Osteocyte (in vitro differentiated cells): ENCODE results near the gene MAP3K2. TPM values are rescaled to one million over a fixed set of nuclear protein-coding genes. Genes with fewer than 3 reads are reported as not detected.

Experiments
- DNase-seq: peaks from one replicate; pipeline ENCODE4 v3.0.0; 2021; ENCODE audit warnings: mixed read lengths; ENCODE audit not compliant: unreplicated experiment; ENCODE audit errors: extremely low spot score
- H3K27ac Mint-ChIP-seq: one replicate; pipeline ENCODE4 v1.8.0; 2021; ENCODE audit warnings: mild to moderate bottlenecking, mixed read lengths; ENCODE audit not compliant: unreplicated experiment
- H3K27me3 Mint-ChIP-seq: one replicate; pipeline ENCODE4 v1.8.0; 2021; ENCODE audit warnings: mixed read lengths; ENCODE audit not compliant: unreplicated experiment
- H3K36me3 Mint-ChIP-seq: one replicate; pipeline ENCODE4 v1.8.0; 2021; ENCODE audit warnings: mixed read lengths; ENCODE audit not compliant: unreplicated experiment
- H3K4me1 Mint-ChIP-seq: one replicate; pipeline ENCODE4 v1.8.0; 2021; ENCODE audit warnings: mixed read lengths; ENCODE audit not compliant: unreplicated experiment
- H3K4me3 Mint-ChIP-seq: one replicate; pipeline ENCODE4 v1.8.0; 2021; ENCODE audit warnings: mild to moderate bottlenecking, moderate library complexity, mixed read lengths; ENCODE audit not compliant: unreplicated experiment
- H3K9me3 Mint-ChIP-seq: one replicate; pipeline ENCODE4 v1.8.0; 2021; ENCODE audit warnings: mixed read lengths; ENCODE audit not compliant: unreplicated experiment
- total RNA-seq: library from RNA; stranded (reverse); gene quantifications from 2 replicates; pipeline ENCODE4 v1.2.1, GENCODE V29; 2021
- TF ChIP-seq, protein P1 (sequence below): fragments of 200-600 bp; sonication (generic); IDR thresholded peaks from 2 replicates; pipeline ENCODE4 v1.5.0; 2021; ENCODE audit warnings: antibody characterized with exemption, mild to moderate bottlenecking, moderate library complexity

Gene MAP3K2
- total RNA-seq, 1 donor from 2014 or later = 60.9 TPM

DNA sequence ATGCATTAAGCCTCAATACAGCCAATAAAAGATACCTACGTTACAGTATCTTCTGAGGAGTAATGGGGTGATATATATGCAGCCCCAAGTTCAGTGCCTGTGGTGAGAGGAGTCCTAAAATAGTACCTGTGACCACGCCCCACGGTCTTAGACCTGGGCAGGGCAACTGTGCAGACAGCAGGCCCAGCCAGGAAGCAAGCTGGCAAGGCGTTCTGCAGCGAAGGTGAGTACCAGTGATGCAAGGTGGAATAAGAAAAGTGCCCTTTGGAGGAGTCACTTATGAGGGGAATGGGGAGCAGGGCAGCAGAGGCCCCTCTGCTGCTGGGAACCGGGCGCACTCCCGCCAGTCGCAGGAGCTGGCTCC is 12.7 kb upstream of the MAP3K2 start:
- Mint-ChIP-seq H3K36me3 (no peaks in the 10 kb centered on the region), H3K4me3 (no peak overlapping the region), H3K9me3 (no peaks in the 10 kb centered on the region), H3K27ac (peak overlapping the region; percentile 47), H3K4me1 (peaks cover 77% of the 10 kb centered on the region), H3K27me3 (no peaks in the 10 kb centered on the region)
- DNase-seq = peak; percentile 60
- TF ChIP-seq, protein P1, sequence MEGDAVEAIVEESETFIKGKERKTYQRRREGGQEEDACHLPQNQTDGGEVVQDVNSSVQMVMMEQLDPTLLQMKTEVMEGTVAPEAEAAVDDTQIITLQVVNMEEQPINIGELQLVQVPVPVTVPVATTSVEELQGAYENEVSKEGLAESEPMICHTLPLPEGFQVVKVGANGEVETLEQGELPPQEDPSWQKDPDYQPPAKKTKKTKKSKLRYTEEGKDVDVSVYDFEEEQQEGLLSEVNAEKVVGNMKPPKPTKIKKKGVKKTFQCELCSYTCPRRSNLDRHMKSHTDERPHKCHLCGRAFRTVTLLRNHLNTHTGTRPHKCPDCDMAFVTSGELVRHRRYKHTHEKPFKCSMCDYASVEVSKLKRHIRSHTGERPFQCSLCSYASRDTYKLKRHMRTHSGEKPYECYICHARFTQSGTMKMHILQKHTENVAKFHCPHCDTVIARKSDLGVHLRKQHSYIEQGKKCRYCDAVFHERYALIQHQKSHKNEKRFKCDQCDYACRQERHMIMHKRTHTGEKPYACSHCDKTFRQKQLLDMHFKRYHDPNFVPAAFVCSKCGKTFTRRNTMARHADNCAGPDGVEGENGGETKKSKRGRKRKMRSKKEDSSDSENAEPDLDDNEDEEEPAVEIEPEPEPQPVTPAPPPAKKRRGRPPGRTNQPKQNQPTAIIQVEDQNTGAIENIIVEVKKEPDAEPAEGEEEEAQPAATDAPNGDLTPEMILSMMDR = no peak

DNA sequence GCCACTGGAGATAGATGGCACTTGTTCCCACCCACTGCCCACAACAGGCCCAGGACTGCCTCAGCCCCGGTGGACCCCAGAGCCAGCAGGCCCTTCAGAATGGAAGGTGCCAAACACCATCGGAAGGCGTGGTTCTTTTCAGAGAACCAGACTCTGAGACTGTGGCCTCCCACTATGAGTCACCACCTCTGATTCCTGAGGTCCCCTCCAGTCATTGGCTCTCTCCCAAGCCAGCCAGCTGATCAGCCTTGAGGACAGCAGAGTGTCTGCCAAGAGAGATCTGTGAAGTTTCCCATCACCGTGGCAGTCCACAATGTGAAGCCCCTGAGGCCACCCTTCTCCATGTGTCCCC is 10.4 kb upstream of the MAP3K2 start:
- H3K27ac Mint-ChIP-seq = peak overlapping the region; percentile 95
- peak; percentile 92 for DNase-seq
- H3K27me3 Mint-ChIP-seq = no peaks in the 10 kb centered on the region
- H3K36me3 Mint-ChIP-seq = peaks cover 5% of the 10 kb centered on the region
- peak overlapping the region; percentile 42 for H3K4me3 Mint-ChIP-seq
- peaks cover 56% of the 10 kb centered on the region for H3K4me1 Mint-ChIP-seq
- H3K9me3 Mint-ChIP-seq = peaks cover under 1% of the 10 kb centered on the region
- TF ChIP-seq, protein P1 = no peak

DNA sequence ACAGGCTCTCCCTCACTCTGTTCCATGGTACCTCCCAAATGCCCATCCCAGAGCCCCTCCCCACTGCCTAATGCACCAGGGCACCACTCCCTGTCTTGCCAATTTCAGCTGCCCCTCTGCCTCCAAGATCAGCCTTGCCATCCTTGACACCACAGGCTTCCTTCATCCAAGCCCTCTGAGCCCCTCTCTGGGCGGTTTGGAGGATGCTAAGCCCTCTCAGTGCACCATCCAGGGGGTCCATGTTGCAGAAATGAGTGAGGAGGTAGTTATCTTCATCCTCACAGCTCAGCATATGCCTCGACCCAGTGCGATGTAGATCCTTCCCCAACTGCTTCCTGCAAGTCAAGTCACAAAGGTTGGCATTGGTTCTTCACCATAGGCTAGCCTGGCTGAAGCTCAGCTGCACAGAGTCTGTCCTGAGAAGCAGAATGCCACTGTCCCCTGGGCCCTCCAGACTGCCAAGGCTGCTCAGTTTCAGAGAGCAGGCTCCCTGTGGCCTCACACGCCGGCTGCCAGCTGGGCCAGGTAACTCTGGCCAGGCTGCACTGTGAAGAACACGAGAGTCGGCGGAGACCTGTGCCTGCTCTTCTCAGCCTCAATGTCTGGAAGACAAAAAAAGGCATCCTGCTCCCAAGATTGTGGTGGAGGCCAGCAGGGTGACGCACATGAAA is 9.9 kb upstream of the MAP3K2 start:
- Mint-ChIP-seq H3K36me3 (peaks cover 5% of the 10 kb centered on the region), H3K27me3 (no peaks in the 10 kb centered on the region), H3K27ac (peak overlapping the region; percentile 95), H3K4me3 (no peak overlapping the region), H3K9me3 (peaks cover 3% of the 10 kb centered on the region), H3K4me1 (peaks cover 52% of the 10 kb centered on the region)
- TF ChIP-seq, protein P1 = no peak
- DNase-seq = peak; percentile 73

DNA sequence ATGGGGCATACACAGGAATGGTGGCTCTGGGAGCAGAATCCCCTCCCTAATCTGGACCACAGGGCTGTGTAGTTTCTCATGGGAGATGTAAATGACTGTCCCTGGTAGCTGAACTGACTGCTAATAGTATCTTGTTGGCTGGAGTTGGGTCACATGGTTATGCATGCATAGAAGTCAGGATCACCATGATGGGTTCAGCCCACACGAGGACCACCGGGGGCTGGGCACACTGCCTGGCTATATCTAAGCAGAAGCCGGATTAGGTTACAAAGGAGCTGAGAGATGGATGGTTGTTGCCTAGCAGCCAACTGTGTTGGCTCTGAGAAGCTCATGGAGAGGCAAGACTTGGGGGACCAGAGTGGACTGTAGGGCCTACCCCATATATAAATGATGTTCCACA is 6.7 kb upstream of the MAP3K2 start:
- H3K4me1 Mint-ChIP-seq = peaks cover 28% of the 10 kb centered on the region
- H3K36me3 Mint-ChIP-seq = peaks cover 5% of the 10 kb centered on the region
- peaks cover 3% of the 10 kb centered on the region for H3K9me3 Mint-ChIP-seq
- TF ChIP-seq, protein P1 = no peak
- no peaks in the 10 kb centered on the region for H3K27me3 Mint-ChIP-seq
- no peak overlapping the region for H3K4me3 Mint-ChIP-seq
- H3K27ac Mint-ChIP-seq = peak overlapping the region; percentile 54
- peak; percentile 60 for DNase-seq

DNA sequence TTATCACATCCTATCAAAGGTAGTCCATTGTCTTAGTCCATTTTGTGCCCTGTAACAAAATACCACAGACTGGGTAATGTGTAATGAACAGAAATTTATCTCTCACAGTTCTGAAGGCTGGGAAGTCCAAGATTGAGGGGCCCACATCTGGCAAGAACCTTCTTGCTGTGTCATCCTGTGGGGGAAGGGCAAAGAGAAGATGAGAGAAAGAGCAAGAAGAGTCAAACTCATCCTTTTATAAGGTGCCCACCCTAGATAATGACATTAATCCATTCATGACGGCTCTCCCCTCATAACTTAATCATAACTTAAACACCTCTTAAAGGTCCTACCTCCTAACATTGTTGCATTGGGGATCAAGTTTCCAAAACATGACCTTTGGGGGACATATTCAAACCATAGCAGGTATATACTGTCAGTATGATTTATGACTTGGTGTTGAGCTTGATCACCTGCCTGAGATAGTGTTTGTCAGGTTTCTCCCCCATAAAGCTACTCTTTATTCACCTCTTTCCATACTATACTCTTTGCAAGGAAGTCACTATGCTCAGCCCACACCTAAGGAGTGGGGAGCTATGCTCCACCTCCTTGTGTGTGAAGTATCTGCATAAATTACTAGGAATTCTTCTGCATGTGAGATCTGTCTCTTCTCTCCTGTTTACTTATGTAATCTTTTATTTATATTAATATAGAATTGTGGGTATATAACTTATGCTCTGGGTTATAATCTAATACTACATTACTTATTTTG is 5.2 kb upstream of the MAP3K2 start:
- Mint-ChIP-seq H3K27me3 (no peaks in the 10 kb centered on the region), H3K4me3 (no peak overlapping the region), H3K27ac (no peak overlapping the region), H3K4me1 (peaks cover 23% of the 10 kb centered on the region), H3K9me3 (peaks cover 3% of the 10 kb centered on the region), H3K36me3 (peaks cover 5% of the 10 kb centered on the region)
- TF ChIP-seq, protein P1 = no peak
- no peak for DNase-seq
